SK-N-SH (cell line): ENCODE measurements around the gene GYPA. TPM values are rescaled to one million over a fixed set of nuclear protein-coding genes. Genes with fewer than 3 reads are reported as not detected.

ENCODE experiments used
- CTCF ChIA-PET: fragments of 300-600, 350-600 bp; formaldehyde crosslinking; extraction: SDS; loops from one replicate; lab custom pipeline; 2021; lab: Yijun Ruan, JAX
- POLR2A ChIA-PET: fragments of 350-600 bp; sonication (Branson Sonifier 250); formaldehyde crosslinking; extraction: SDS; loops from one replicate; lab custom pipeline; 2020; ENCODE audit warnings: antibody characterized with exemption, inconsistent platforms; lab: Yijun Ruan, JAX
- DNase-seq: peaks from one replicate; pipeline ENCODE4 v3.0.0; 2012
- H2AFZ ChIP-seq: fragments of 200-600 bp; sonication (generic); 2 replicates; pipeline ENCODE4 v1.8.1; 2016; ENCODE audit warnings: antibody characterized with exemption, mild to moderate bottlenecking, low read depth
- H3F3A ChIP-seq: fragments of 200-600 bp; sonication (generic); replicated peaks from 2 replicates; pipeline ENCODE3; 2016; ENCODE audit warnings: antibody characterized with exemption, mild to moderate bottlenecking; ENCODE audit not compliant: insufficient read depth
- H3K27ac ChIP-seq, 2 experiments: fragments of 200-500 bp in 1 of 2; fragments of 200-600 bp in 1 of 2; sonication (Bioruptor generic) in 1 of 2; sonication (generic), shearing (Covaris generic) in 1 of 2; 2 replicates each; pipeline versions ENCODE4 v1.5.1 to v1.6.1; 2014 to 2016; ENCODE audit warnings: low read depth in 2 of 2, inconsistent platforms in 1 of 2, low read length in 1 of 2, mild to moderate bottlenecking in 1 of 2, mixed read lengths in 1 of 2
- H3K27me3 ChIP-seq: fragments of 200-600 bp; sonication (generic), shearing (Covaris generic); 2 replicates; pipeline ENCODE4 v1.6.1; 2016; ENCODE audit warnings: mixed run types; ENCODE audit not compliant: insufficient read depth
- H3K36me3 ChIP-seq, 2 experiments: fragments of 200-500 bp in 1 of 2; fragments of 200-600 bp in 1 of 2; sonication (Bioruptor generic) in 1 of 2; sonication (generic) in 1 of 2; replicated peaks in 1 of 2; 2 replicates each; pipeline versions ENCODE3 to v1.5.1; 2014 to 2016; ENCODE audit warnings: low read length in 1 of 2, mild to moderate bottlenecking in 1 of 2; ENCODE audit not compliant: insufficient read depth in 2 of 2, control insufficient read depth in 1 of 2
- H3K4me1 ChIP-seq, 2 experiments: fragments of 200-500 bp in 1 of 2; fragments of 200-600 bp in 1 of 2; sonication (Bioruptor generic) in 1 of 2; sonication (generic), shearing (Covaris generic) in 1 of 2; 2 replicates each; pipeline versions ENCODE4 v1.5.1 to v1.6.1; 2014 to 2016; ENCODE audit warnings: low read depth in 1 of 2, low read length in 1 of 2, mixed run types in 1 of 2; ENCODE audit not compliant: insufficient read depth in 2 of 2, control insufficient read depth in 1 of 2
- H3K4me2 ChIP-seq: fragments of 200-600 bp; sonication (generic), shearing (Covaris generic); 2 replicates; pipeline ENCODE4 v1.6.1; 2017; ENCODE audit warnings: mixed run types
- H3K4me3 ChIP-seq, 2 experiments: fragments of 200-500 bp in 1 of 2; fragments of 200-600 bp in 1 of 2; sonication (Bioruptor generic) in 1 of 2; sonication (generic), shearing (Covaris generic) in 1 of 2; 2 replicates each; pipeline versions ENCODE4 v1.5.1 to v1.8.1; 2014 to 2016; ENCODE audit warnings: low read depth in 2 of 2, inconsistent platforms in 1 of 2, low read length in 1 of 2, mild to moderate bottlenecking in 1 of 2, mixed read lengths in 1 of 2, moderate library complexity in 1 of 2
- H3K79me2 ChIP-seq: fragments of 200-600 bp; sonication (generic); 2 replicates; pipeline ENCODE4 v1.8.1; 2017; ENCODE audit warnings: mild to moderate bottlenecking; ENCODE audit not compliant: insufficient read depth
- H3K9ac ChIP-seq: fragments of 200-600 bp; sonication (generic); 2 replicates; pipeline ENCODE4 v1.6.1; 2017; ENCODE audit warnings: mixed run types
- H3K9me2 ChIP-seq: fragments of 200-600 bp; sonication (generic); 2 replicates; pipeline ENCODE4 v1.6.1; 2017; ENCODE audit warnings: mixed run types
- H3K9me3 ChIP-seq: fragments of 200-600 bp; sonication (generic); 2 replicates; pipeline ENCODE4 v1.6.1; 2017; ENCODE audit warnings: mixed run types, mild to moderate bottlenecking, moderate library complexity
- H4K20me1 ChIP-seq: fragments of 200-600 bp; sonication (generic); 2 replicates; pipeline ENCODE4 v1.6.1; 2017; ENCODE audit warnings: mild to moderate bottlenecking, mixed run types; ENCODE audit not compliant: insufficient read depth
- CHD2 ChIP-seq: fragments of 150-350 bp; IDR thresholded peaks from 2 replicates; pipeline ENCODE4 v1.6.1; 2018; ENCODE audit warnings: low read length; ENCODE audit not compliant: partially characterized antibody
- ELF1 ChIP-seq: IDR thresholded peaks from 2 replicates; pipeline ENCODE4 v1.4.0; 2012
- EZH2phosphoT487 ChIP-seq: fragments of 200-600 bp; sonication (generic); IDR thresholded peaks from 2 replicates; pipeline ENCODE4 v1.6.1; 2017; ENCODE audit warnings: low read depth, mixed run types, mild to moderate bottlenecking, antibody characterized with exemption, moderate library complexity, borderline replicate concordance
- FOXJ3 ChIP-seq: sonication (generic); formaldehyde crosslinking; IDR thresholded peaks from 2 replicates; pipeline ENCODE4 v1.5.1; 2020; ENCODE audit warnings: mild to moderate bottlenecking, missing genetic modification reagents
- FOXM1 ChIP-seq: IDR thresholded peaks from 2 replicates; pipeline ENCODE4 v1.4.0; 2012; ENCODE audit warnings: low read depth, mild to moderate bottlenecking
- GABPA ChIP-seq: IDR thresholded peaks from 2 replicates; pipeline ENCODE4 v1.4.0; 2012; ENCODE audit warnings: low read depth, mild to moderate bottlenecking
- GATA2 ChIP-seq: sonication (generic); formaldehyde crosslinking; IDR thresholded peaks from 2 replicates; pipeline ENCODE4 v1.5.0; 2020; ENCODE audit warnings: mild to moderate bottlenecking, missing genetic modification reagents
- IRF3 ChIP-seq: fragments of 150-350 bp; IDR thresholded peaks from 2 replicates; pipeline ENCODE4 v1.6.1; 2016; ENCODE audit warnings: mild to moderate bottlenecking, low read depth, low read length
- MAX ChIP-seq: IDR thresholded peaks from 2 replicates; pipeline ENCODE4 v1.4.0; 2012; ENCODE audit warnings: low read depth
- MEF2A ChIP-seq: IDR thresholded peaks from 2 replicates; pipeline ENCODE4 v1.4.0; 2012; ENCODE audit warnings: low read depth, borderline replicate concordance
- MXI1 ChIP-seq: IDR thresholded peaks from 2 replicates; pipeline ENCODE4 v1.6.1; 2012; ENCODE audit warnings: mild to moderate bottlenecking, low read depth, low read length, improper control_type of control experiment
- RAD21 ChIP-seq: IDR thresholded peaks from 2 replicates; pipeline ENCODE4 v1.6.1; 2012; ENCODE audit warnings: mild to moderate bottlenecking, low read length
- RCOR1 ChIP-seq: fragments of 150-350 bp; IDR thresholded peaks from 2 replicates; pipeline ENCODE4 v1.6.1; 2017; ENCODE audit warnings: antibody characterized with exemption, low read length
- RXRA ChIP-seq: IDR thresholded peaks from 2 replicates; pipeline ENCODE4 v1.4.0; 2012; ENCODE audit warnings: low read depth, mild to moderate bottlenecking, borderline replicate concordance
- SIN3A ChIP-seq: IDR thresholded peaks from 2 replicates; pipeline ENCODE4 v1.6.1; 2012; ENCODE audit warnings: low read depth, mild to moderate bottlenecking, low read length, moderate library complexity, borderline replicate concordance
- TAF1 ChIP-seq: IDR thresholded peaks from 2 replicates; pipeline ENCODE4 v1.6.1; 2012; ENCODE audit warnings: low read depth, mild to moderate bottlenecking, low read length, moderate library complexity, borderline replicate concordance
- TCF12 ChIP-seq: IDR thresholded peaks from 2 replicates; pipeline ENCODE4 v1.4.0; 2012
- TEAD4 ChIP-seq: IDR thresholded peaks from 2 replicates; pipeline ENCODE4 v1.4.0; 2012; ENCODE audit warnings: mild to moderate bottlenecking, borderline replicate concordance; ENCODE audit not compliant: insufficient read depth
- USF2 ChIP-seq: fragments of 150-350 bp; IDR thresholded peaks from 2 replicates; pipeline ENCODE4 v1.6.1; 2017; ENCODE audit warnings: antibody characterized with exemption, low read length, low read depth, borderline replicate concordance
- ZBTB33 ChIP-seq: IDR thresholded peaks from 2 replicates; pipeline ENCODE4 v1.4.0; 2012; ENCODE audit warnings: low read depth, borderline replicate concordance
- WGBS: methylation state at CpG from one replicate; pipeline ENCODE4 v1.1.6; 2017; ENCODE audit warnings: low lambda C conversion rate; 5-methylcytosine and 5-hydroxymethylcytosine counted together
- polyA plus RNA-seq, 3 experiments: library from polyadenylated mRNA; depleted of rRNA; stranded (reverse); fragments of >200 nt; gene quantifications; 2 replicates each; pipeline ENCODE4 v1.2.3, GENCODE V29; 2012

Gene GYPA
- polyA plus RNA-seq, 1 of the 3 experiments (the other 2 are of a cell fraction): not detected

- no peak for DNase-seq
- Histone ChIP-seq H3K27me3 (no peaks in the 10 kb centered on the region), H3K79me2 (no peaks in the 10 kb centered on the region), H3K4me2 (no peak overlapping the region), H3K36me3 (no peaks in the 10 kb centered on the region), H4K20me1 (no peaks in the 10 kb centered on the region), H3K4me1 (no peaks in the 10 kb centered on the region), H2AFZ (no peak overlapping the region), H3K9me3 (no peaks in the 10 kb centered on the region), H3K9ac (no peak overlapping the region), H3F3A (no peaks in the 10 kb centered on the region), H3K27ac (no peak overlapping the region), H3K4me3 (no peak overlapping the region), H3K9me2 (no peaks in the 10 kb centered on the region)
- CTCF ChIA-PET: no interaction called here
- POLR2A ChIA-PET: no interaction called here
- WGBS: 4% methylated on average over 1 of the region's 1 CpG
- no peak for TF ChIP-seq IRF3
- TF ChIP-seq GATA2 (CRISPR knock-in tag): no peak
- no peak for TF ChIP-seq RCOR1
- no peak for TF ChIP-seq ELF1
- no peak for TF ChIP-seq USF2
- TF ChIP-seq RAD21: no peak
- TF ChIP-seq FOXM1: no peak
These were observed 38.7 kb upstream of the GYPA start for GRCh38 chr4:144179152-144179739.

- no peak for TF ChIP-seq SIN3A
- TF ChIP-seq RXRA: no peak
- TF ChIP-seq CHD2: no peak
- no peak for TF ChIP-seq FOXJ3 (CRISPR knock-in tag)
- TF ChIP-seq TAF1: no peak
- TF ChIP-seq ELF1: no peak
- TF ChIP-seq MXI1: no peak
- TF ChIP-seq GABPA: no peak
- TF ChIP-seq TCF12: no peak
- TF ChIP-seq TEAD4: no peak
- TF ChIP-seq MAX: no peak
- TF ChIP-seq ZBTB33: no peak
- no peak for TF ChIP-seq EZH2phosphoT487
- no peak for TF ChIP-seq MEF2A
- TF ChIP-seq IRF3: no peak
These were observed 37.9 kb upstream of the GYPA start for GRCh38 chr4:144178414-144178813.

More at GRCh38 chr4:144178414-144178813, 37.9 kb upstream of the GYPA start:
- Histone ChIP-seq H3K4me1 (no peaks in the 10 kb centered on the region), H3K4me2 (no peak overlapping the region), H3K36me3 (no peaks in the 10 kb centered on the region), H4K20me1 (no peaks in the 10 kb centered on the region), H3K4me3 (no peak overlapping the region), H3K9me2 (no peaks in the 10 kb centered on the region), H3K27ac (no peak overlapping the region), H3K27me3 (no peaks in the 10 kb centered on the region), H3K9ac (no peak overlapping the region), H3K79me2 (no peaks in the 10 kb centered on the region), H3F3A (no peaks in the 10 kb centered on the region), H2AFZ (no peak overlapping the region), H3K9me3 (no peaks in the 10 kb centered on the region)
- WGBS: 4% methylated on average over 2 of the region's 2 CpGs
- ChIA-PET CTCF (interaction anchor here (0.6 to 1.3 kb wide), 2 partner anchors 18 to 875 kb away, joined by 3 read pairs; no protein-coding TSS in a partner anchor), POLR2A (no interaction called here)
- no peak for DNase-seq
